Measurements from ENCODE around the gene TPTE.
"Not testable (repeated sequence)": the region's sequence is repeated elsewhere in the genome, so short reads cannot be mapped to it uniquely, and the experiment has no call there.

Gene TPTE

GRCh38 chr21:10574531-10575310 is 53.3 kb downstream of the TPTE start:
- H3K4me3 ChIP-seq, H3K36me3 ChIP-seq, H3K4me2 ChIP-seq, H4K20me1 ChIP-seq, H3K4me1 ChIP-seq, H3K9ac ChIP-seq, H3K27ac ChIP-seq, H3K27me3 ChIP-seq: not testable (repeated sequence)
- peaks cover 35% of the 10 kb centered on the region for H3K9me3 ChIP-seq

GRCh38 chr21:10575311-10575667 is 53.9 kb downstream of the TPTE start:
- no peak overlapping the region for H3K4me2 ChIP-seq
- no peaks in the 10 kb centered on the region for H3K4me1 ChIP-seq
- H3K27me3 ChIP-seq = no peaks in the 10 kb centered on the region
- H3K9me3 ChIP-seq = peaks cover 35% of the 10 kb centered on the region
- TF ChIP-seq Cebpa-rat (IDR thresholded peaks at IDR 0.05) = no peak
- H4K20me1 ChIP-seq = no peaks in the 10 kb centered on the region
- no peaks in the 10 kb centered on the region for H3K36me3 ChIP-seq
- no peak overlapping the region for H3K27ac ChIP-seq
- no peak overlapping the region for H3K4me3 ChIP-seq
- no peak overlapping the region for H3K9ac ChIP-seq

GRCh38 chr21:10578910-10579309 is 57.5 kb downstream of the TPTE start:
- not testable (repeated sequence) for H4K20me1 ChIP-seq, H3K4me2 ChIP-seq, H3K9ac ChIP-seq, H3K36me3 ChIP-seq, H3K4me3 ChIP-seq, H3K27me3 ChIP-seq, H3K4me1 ChIP-seq, H3K27ac ChIP-seq
- peaks cover 11% of the 10 kb centered on the region for H3K9me3 ChIP-seq

- not testable (repeated sequence) for H3K4me2 ChIP-seq, H3K4me1 ChIP-seq, H3K36me3 ChIP-seq, H3K4me3 ChIP-seq, H3K9me3 ChIP-seq, H3K9ac ChIP-seq, H3K27me3 ChIP-seq, H3K27ac ChIP-seq, H4K20me1 ChIP-seq
These were observed 67.7 kb downstream of the TPTE start for GRCh38 chr21:10589115-10589514.

GRCh38 chr21:10607074-10607473 is 85.7 kb downstream of the TPTE start:
- H3K4me3 ChIP-seq, H3K9me3 ChIP-seq, H3K36me3 ChIP-seq, H3K4me2 ChIP-seq, H3K27ac ChIP-seq, H3K4me1 ChIP-seq, H4K20me1 ChIP-seq, H3K27me3 ChIP-seq, H3K9ac ChIP-seq: not testable (repeated sequence)

GRCh38 chr21:10614285-10614684 is 92.9 kb downstream of the TPTE start:
- not testable (repeated sequence) for H3K4me1 ChIP-seq, H4K20me1 ChIP-seq, H3K9me3 ChIP-seq, H3K4me2 ChIP-seq, H3K9ac ChIP-seq, H3K36me3 ChIP-seq, H3K27me3 ChIP-seq, H3K27ac ChIP-seq, H3K4me3 ChIP-seq

GRCh38 chr21:10616061-10616460 is 94.7 kb downstream of the TPTE start:
- not testable (repeated sequence) for H3K4me1 ChIP-seq, H4K20me1 ChIP-seq, H3K4me2 ChIP-seq, H3K9me3 ChIP-seq, H3K36me3 ChIP-seq, H3K4me3 ChIP-seq, H3K9ac ChIP-seq, H3K27ac ChIP-seq, H3K27me3 ChIP-seq

GRCh38 chr21:10616535-10616934 is 95.2 kb downstream of the TPTE start:
- Histone ChIP-seq H3K4me3 (no peak overlapping the region), H4K20me1 (no peaks in the 10 kb centered on the region), H3K27me3 (no peaks in the 10 kb centered on the region), H3K36me3 (no peaks in the 10 kb centered on the region), H3K27ac (no peak overlapping the region), H3K4me1 (no peaks in the 10 kb centered on the region), H3K9me3 (peaks cover 6% of the 10 kb centered on the region), H3K9ac (no peak overlapping the region), H3K4me2 (no peak overlapping the region)
- TF ChIP-seq Cebpa-rat (IDR thresholded peaks at IDR 0.05) = no peak

GRCh38 chr21:10617133-10617752 is 95.9 kb downstream of the TPTE start:
- H3K27ac ChIP-seq, H3K9me3 ChIP-seq: not testable (repeated sequence)

GRCh38 chr21:10627316-10627863 is 106.0 kb downstream of the TPTE start:
- Histone ChIP-seq H3K4me1 (no peaks in the 10 kb centered on the region), H3K27ac (no peak overlapping the region), H4K20me1 (no peaks in the 10 kb centered on the region), H3K4me2 (no peak overlapping the region), H3K27me3 (no peaks in the 10 kb centered on the region), H3K36me3 (no peaks in the 10 kb centered on the region), H3K9ac (no peak overlapping the region), H3K4me3 (no peak overlapping the region), H3K9me3 (peaks cover 20% of the 10 kb centered on the region)
- no peak for TF ChIP-seq Cebpa-rat (IDR thresholded peaks at IDR 0.05)

More at GRCh38 chr21:10617133-10617752, 95.9 kb downstream of the TPTE start:
- not testable (repeated sequence) for H3K9ac ChIP-seq, H4K20me1 ChIP-seq, H3K36me3 ChIP-seq, H3K4me2 ChIP-seq, H3K27me3 ChIP-seq, H3K4me3 ChIP-seq, H3K4me1 ChIP-seq

GRCh38 chr21:10629239-10629638 is 107.9 kb downstream of the TPTE start:
- H3K4me1 ChIP-seq, H3K4me2 ChIP-seq, H3K4me3 ChIP-seq, H3K27ac ChIP-seq, H3K9ac ChIP-seq, H3K27me3 ChIP-seq, H4K20me1 ChIP-seq, H3K36me3 ChIP-seq: not testable (repeated sequence)
- peaks cover 23% of the 10 kb centered on the region for H3K9me3 ChIP-seq

- not testable (repeated sequence) for H3K36me3 ChIP-seq, H3K4me3 ChIP-seq, H3K27me3 ChIP-seq, H3K4me2 ChIP-seq, H4K20me1 ChIP-seq, H3K9ac ChIP-seq, H3K27ac ChIP-seq, H3K4me1 ChIP-seq
- H3K9me3 ChIP-seq = peaks cover 26% of the 10 kb centered on the region
These were observed 109.4 kb downstream of the TPTE start for GRCh38 chr21:10630829-10631228.

- H3K27me3 ChIP-seq, H3K36me3 ChIP-seq, H3K4me3 ChIP-seq, H3K4me1 ChIP-seq, H4K20me1 ChIP-seq, H3K27ac ChIP-seq, H3K4me2 ChIP-seq, H3K9ac ChIP-seq: not testable (repeated sequence)
- H3K9me3 ChIP-seq = peaks cover 30% of the 10 kb centered on the region
These were observed 109.9 kb downstream of the TPTE start for GRCh38 chr21:10631316-10631715.

- H3K4me1 ChIP-seq, H3K27ac ChIP-seq, H3K4me2 ChIP-seq, H3K9ac ChIP-seq, H3K27me3 ChIP-seq, H3K4me3 ChIP-seq, H3K36me3 ChIP-seq, H4K20me1 ChIP-seq: not testable (repeated sequence)
- peaks cover 13% of the 10 kb centered on the region for H3K9me3 ChIP-seq
These were observed 116.8 kb downstream of the TPTE start for GRCh38 chr21:10638144-10638543.
